ENCODE measurements around the gene ASAP3.

GRCh38 chr1:23384312-23385058 lies 99.5 kb downstream of the ASAP3 start:
- no peak for TF ChIP-seq CTCF (IDR thresholded peaks at IDR 0.05; ENCODE audit: low read depth, low read length)
- no peak for TF ChIP-seq EZH2phosphoT487 (IDR thresholded peaks at IDR 0.05; ENCODE audit: low read depth)
